Activated CD8-positive, alpha-beta T cell treated with anti-CD3 and anti-CD28 coated beads for 36 hours (primary cell): ENCODE measurements around the gene RBMS3. TPM values are rescaled to one million over a fixed set of nuclear protein-coding genes. Genes with fewer than 3 reads are reported as not detected.

Experiments used
- ATAC-seq: fragments of 200-7000 bp; cut with Tn5 transposase; one replicate; pipeline ENCODE4 v1.10.0; 2021; ENCODE audit warnings: mild to moderate bottlenecking, moderate library complexity
- CTCF ChIA-PET: fragments of 350-600 bp; sonication (Branson Sonifier 250); formaldehyde crosslinking; loops from one replicate; lab custom pipeline; 2021; ENCODE audit warnings: antibody characterized with exemption; lab: Charles Lee
- POLR2A ChIA-PET: fragments of 350-600 bp; sonication (Branson Sonifier 250); formaldehyde crosslinking; loops from one replicate; lab custom pipeline; 2021; ENCODE audit warnings: antibody characterized with exemption; lab: Charles Lee
- DNase-seq: peaks from one replicate; pipeline ENCODE4 v3.0.0-alpha.2; 2020
- H3K27ac Mint-ChIP-seq: one replicate; pipeline ENCODE4 v1.8.0; 2021; ENCODE audit warnings: mild to moderate bottlenecking, mixed read lengths
- H3K27me3 Mint-ChIP-seq: one replicate; pipeline ENCODE4 v1.8.0; 2021; ENCODE audit warnings: mixed read lengths
- H3K36me3 Mint-ChIP-seq: one replicate; pipeline ENCODE4 v1.8.0; 2021; ENCODE audit warnings: low read depth, mixed read lengths
- H3K4me1 Mint-ChIP-seq: one replicate; pipeline ENCODE4 v1.8.0; 2021; ENCODE audit warnings: low read depth, mixed read lengths
- H3K4me3 Mint-ChIP-seq: one replicate; pipeline ENCODE4 v1.8.0; 2021; ENCODE audit warnings: mild to moderate bottlenecking, moderate library complexity, mixed read lengths
- H3K9me3 Mint-ChIP-seq: one replicate; pipeline ENCODE4 v1.8.0; 2021; ENCODE audit warnings: mixed read lengths
- CTCF ChIP-seq: fragments of 200-600 bp; IDR thresholded peaks from one replicate; pipeline ENCODE4 v1.8.0; 2022; ENCODE audit warnings: antibody characterized with exemption, mild to moderate bottlenecking
- intact Hi-C: fragments of 100-400 bp; cut with micrococcal nuclease; formaldehyde crosslinking; loops from one replicate; pipeline ENCODE4 v1.10.0; 2022
- total RNA-seq, 2 experiments: library from RNA; stranded (reverse); gene quantifications; one replicate each; pipeline ENCODE4 v1.2.3, GENCODE V29; 2021

RBMS3 gene
- total RNA-seq, 2 experiments from 2014 or later: 2.3 to 2.8 TPM

GRCh38 chr3:29511701-29512100 lies 230.8 kb downstream of the RBMS3 start:
- TF ChIP-seq CTCF: no peak
- peaks cover 1% of the 10 kb centered on the region for H3K9me3 Mint-ChIP-seq
- H3K27ac Mint-ChIP-seq: no peak overlapping the region
- ChIA-PET CTCF (no interaction called here), POLR2A (no interaction called here)
- DNase-seq (no peak), ATAC-seq (no peak)
- peaks cover 6% of the 10 kb centered on the region for H3K4me1 Mint-ChIP-seq
- H3K27me3 Mint-ChIP-seq: peaks cover 5% of the 10 kb centered on the region
- H3K36me3 Mint-ChIP-seq: no peaks in the 10 kb centered on the region
- intact Hi-C loops: no loop called here
- H3K4me3 Mint-ChIP-seq: no peak overlapping the region

GRCh38 chr3:29512641-29513040 lies 231.8 kb downstream of the RBMS3 start:
- H3K4me1 Mint-ChIP-seq: peaks cover 6% of the 10 kb centered on the region
- peaks cover 1% of the 10 kb centered on the region for H3K9me3 Mint-ChIP-seq
- ATAC-seq: no peak
- no peaks in the 10 kb centered on the region for H3K36me3 Mint-ChIP-seq
- H3K4me3 Mint-ChIP-seq: no peak overlapping the region
- CTCF ChIA-PET: no interaction called here
- H3K27me3 Mint-ChIP-seq: peaks cover 5% of the 10 kb centered on the region
- H3K27ac Mint-ChIP-seq: no peak overlapping the region
- POLR2A ChIA-PET: no interaction called here
- DNase-seq: no peak
- no peak for TF ChIP-seq CTCF
- intact Hi-C loops: no loop called here

GRCh38 chr3:29513236-29513635 lies 232.4 kb downstream of the RBMS3 start:
- Mint-ChIP-seq H3K36me3 (no peaks in the 10 kb centered on the region), H3K4me3 (no peak overlapping the region), H3K27me3 (peaks cover 5% of the 10 kb centered on the region), H3K27ac (no peak overlapping the region), H3K4me1 (peaks cover 6% of the 10 kb centered on the region), H3K9me3 (peaks cover 1% of the 10 kb centered on the region)
- intact Hi-C loops: no loop called here
- ChIA-PET POLR2A (no interaction called here), CTCF (no interaction called here)
- DNase-seq (no peak), ATAC-seq (no peak)
- TF ChIP-seq CTCF: no peak

- POLR2A ChIA-PET: no interaction called here
- intact Hi-C loops: no loop called here
- Mint-ChIP-seq H3K36me3 (no peaks in the 10 kb centered on the region), H3K27ac (no peak overlapping the region), H3K27me3 (peaks cover 6% of the 10 kb centered on the region), H3K9me3 (peaks cover 1% of the 10 kb centered on the region), H3K4me3 (no peak overlapping the region), H3K4me1 (peaks cover 6% of the 10 kb centered on the region)
- CTCF ChIA-PET: no interaction called here
- ATAC-seq: no peak
- DNase-seq: no peak
- TF ChIP-seq CTCF: no peak
Measured at GRCh38 chr3:29514170-29514569, 233.3 kb downstream of the RBMS3 start.

GRCh38 chr3:29514912-29515311 lies 234.0 kb downstream of the RBMS3 start:
- no peak for ATAC-seq
- Mint-ChIP-seq H3K36me3 (no peaks in the 10 kb centered on the region), H3K27me3 (peaks cover 7% of the 10 kb centered on the region), H3K27ac (no peak overlapping the region), H3K9me3 (no peaks in the 10 kb centered on the region), H3K4me1 (peaks cover 6% of the 10 kb centered on the region), H3K4me3 (no peak overlapping the region)
- no peak for TF ChIP-seq CTCF
- no peak for DNase-seq
- CTCF ChIA-PET: no interaction called here
- POLR2A ChIA-PET: no interaction called here
- intact Hi-C loops: no loop called here
